Heart right ventricle (tissue), 16 donors: ENCODE results near the gene PCGF1. TPM values are rescaled to one million over a fixed set of nuclear protein-coding genes. Genes with fewer than 3 reads are reported as not detected.

ENCODE experiments used
- ATAC-seq, 8 donors: fragments of 200-7000 bp; cut with Tn5 transposase; one replicate each; pipeline ENCODE4 v1.9.1; 2020; ENCODE audit warnings: mild to moderate bottlenecking in 8 of 8, moderate library complexity in 8 of 8, moderate number of reproducible peaks in 1 of 8
- DNase-seq, 2 donors: peaks; one replicate each; pipeline ENCODE4 v3.0.0-alpha.2; 2020
- H3K27ac ChIP-seq, 10 donors: fragments of 200-600 bp; sonication (generic) in 2 of 10; one replicate each; pipeline versions ENCODE4 v1.5.0 to v1.8.0; 2020 to 2022; ENCODE audit warnings: mild to moderate bottlenecking in 3 of 10
- H3K27me3 ChIP-seq, 7 donors: fragments of 200-600 bp; one replicate each; pipeline ENCODE4 v1.8.0; 2021 to 2022; ENCODE audit warnings: mild to moderate bottlenecking in 2 of 7
- H3K36me3 ChIP-seq, 9 donors: fragments of 200-600 bp; sonication (generic) in 1 of 9; one replicate each; pipeline versions ENCODE4 v1.5.0 to v1.8.0; 2020 to 2022; ENCODE audit warnings: mild to moderate bottlenecking in 2 of 9
- H3K4me1 ChIP-seq, 9 donors: fragments of 200-600 bp; sonication (generic) in 1 of 9; one replicate each; pipeline versions ENCODE4 v1.5.0 to v1.8.0; 2020 to 2022; ENCODE audit warnings: mild to moderate bottlenecking in 4 of 9
- H3K4me3 ChIP-seq, 10 donors: fragments of 200-600 bp; sonication (generic) in 2 of 10; one replicate each; pipeline versions ENCODE4 v1.5.0 to v1.8.0; 2020 to 2022; ENCODE audit warnings: mild to moderate bottlenecking in 7 of 10, moderate library complexity in 2 of 10
- H3K9me3 ChIP-seq, 11 donors: fragments of 200-600 bp in 10 of 11; sonication (generic) in 2 of 11; one replicate each; pipeline versions ENCODE4 v1.5.0 to v1.8.0; 2013 to 2022; ENCODE audit warnings: mild to moderate bottlenecking in 2 of 11, control low read depth in 1 of 11, moderate library complexity in 1 of 11
- WGBS, 2 donors: extraction: QIAGEN DNeasy Blood & Tissue Kit; methylation state at CpG; one replicate each; pipeline ENCODE4 v1.1.7; 2013; ENCODE audit warnings: inconsistent platforms in 1 of 2; 5-methylcytosine and 5-hydroxymethylcytosine counted together
- intact Hi-C, 10 donors: fragments of 100-400 bp; cut with DNase I; formaldehyde crosslinking; loops; one replicate each; pipeline versions ENCODE4 v1.11.1 to v1.14.2; 2022
- polyA plus RNA-seq, 2 donors: library from polyadenylated mRNA; stranded (reverse); fragments of 200-250 nt; gene quantifications; one replicate each; pipeline ENCODE4 v1.2.3, GENCODE V29; 2013
- total RNA-seq, 10 donors: library from RNA; stranded (reverse); fragmentation: NEBNext Ultra II Directional in 3 of 10; extraction: Animal tissue kit (Norgen Biotek cat#: 25700) in 3 of 10; gene quantifications; one replicate each; pipeline versions ENCODE4 v1.2.1 to v1.2.4, GENCODE V29; 2021 to 2023
- TF ChIP-seq, protein P1 (sequence below), 9 donors: fragments of 200-600 bp; sonication (generic) in 2 of 9; IDR thresholded peaks; one replicate each; pipeline versions ENCODE4 v1.5.0 to v1.8.0; 2021 to 2022; ENCODE audit warnings: antibody characterized with exemption in 9 of 9, mild to moderate bottlenecking in 5 of 9, moderate library complexity in 1 of 9
- donor health status: Arrhythmogenic right ventricular cardiomyopathy.
- donor health status: ischemic (EF 13 %, LVEDD 7.1; RV severe dilation, severe dysfunction).
- donor health status: healthy with polysubstance abuse.
- donor health status: DM: no; HTN: yes; CAD: no.
- donor health status: DM: no; HTN: no; CAD: no.
- donor health status: ischemic (EF 25% LVEDD 6.9; RV normal size, moderate dysfunction).
- donor health status: ischemic (EF 25% LVEDD 5.7; RV mildly dilated, moderate dysfunction).
- donor health status: healthy.
- donor health status: DM: yes; HTN: yes; CAD: no.
- donor health status: Ischemic cardiomyopathy.
- donor health status: ischemic (EF 35%, LVEDD 5.7; RV mildly dilated, moderate dysfunction).
- donor health status: nonischemic (EF 11% LVEDD 7.7; RV severe dilation, severe dysfunction).
- donor health status: DM: yes; HTN: yes; CAD: no.
- donor health status: PGD.
- donor health status: ischemic (EF 29% LVEDD 5.4; RV normal size, mild dysfunction).
- donor health status: nonischemic (EF 23%, LVEDD 6.1; RV moderate dilation, normal function).

Gene PCGF1
- total and polyA plus RNA-seq, 12 donors, result 10.7 to 27.7 (median 16.0) TPM

DNA sequence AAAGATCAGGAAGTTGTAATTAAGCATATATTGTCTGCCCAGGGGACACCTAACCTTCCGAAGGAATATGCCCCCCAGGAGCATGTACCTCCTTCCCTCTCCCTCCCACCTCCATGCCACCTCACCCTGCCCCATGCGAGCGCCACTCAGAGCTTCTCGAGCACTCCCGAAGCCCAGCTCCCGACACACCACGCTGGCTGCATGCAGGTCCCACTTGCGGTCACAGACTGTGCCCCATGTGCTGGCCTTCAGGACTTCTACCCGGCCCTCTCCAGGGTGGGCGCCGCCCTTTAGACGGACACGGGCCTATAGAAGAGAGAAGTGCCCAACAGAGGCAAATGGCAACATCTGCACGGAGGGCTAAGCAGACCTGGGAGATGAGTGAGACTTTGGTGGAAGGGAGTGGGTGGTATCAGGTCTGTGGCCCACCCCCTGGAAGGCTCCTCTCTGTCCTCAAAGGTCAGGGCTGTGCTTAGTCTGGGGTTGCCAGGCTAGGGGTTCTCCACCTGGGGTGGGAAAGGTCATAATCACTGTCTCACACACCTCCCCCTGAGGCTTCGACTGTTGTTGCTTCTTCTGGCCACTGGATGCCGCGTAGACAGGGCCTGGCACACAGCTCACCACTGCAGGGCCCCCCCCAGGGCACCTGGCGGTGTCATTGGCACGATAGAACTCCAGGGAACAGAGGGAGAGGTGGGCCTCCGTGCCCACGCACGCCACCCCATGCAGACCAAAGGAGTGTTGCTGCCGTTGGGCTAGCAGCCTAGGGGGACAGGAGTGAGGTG, 28.9 kb upstream of the PCGF1 start:
- no peak for ATAC-seq
- intact Hi-C loops, result no loop called here
- H3K27ac ChIP-seq, result no peak overlapping the region
- TF ChIP-seq, protein P1, sequence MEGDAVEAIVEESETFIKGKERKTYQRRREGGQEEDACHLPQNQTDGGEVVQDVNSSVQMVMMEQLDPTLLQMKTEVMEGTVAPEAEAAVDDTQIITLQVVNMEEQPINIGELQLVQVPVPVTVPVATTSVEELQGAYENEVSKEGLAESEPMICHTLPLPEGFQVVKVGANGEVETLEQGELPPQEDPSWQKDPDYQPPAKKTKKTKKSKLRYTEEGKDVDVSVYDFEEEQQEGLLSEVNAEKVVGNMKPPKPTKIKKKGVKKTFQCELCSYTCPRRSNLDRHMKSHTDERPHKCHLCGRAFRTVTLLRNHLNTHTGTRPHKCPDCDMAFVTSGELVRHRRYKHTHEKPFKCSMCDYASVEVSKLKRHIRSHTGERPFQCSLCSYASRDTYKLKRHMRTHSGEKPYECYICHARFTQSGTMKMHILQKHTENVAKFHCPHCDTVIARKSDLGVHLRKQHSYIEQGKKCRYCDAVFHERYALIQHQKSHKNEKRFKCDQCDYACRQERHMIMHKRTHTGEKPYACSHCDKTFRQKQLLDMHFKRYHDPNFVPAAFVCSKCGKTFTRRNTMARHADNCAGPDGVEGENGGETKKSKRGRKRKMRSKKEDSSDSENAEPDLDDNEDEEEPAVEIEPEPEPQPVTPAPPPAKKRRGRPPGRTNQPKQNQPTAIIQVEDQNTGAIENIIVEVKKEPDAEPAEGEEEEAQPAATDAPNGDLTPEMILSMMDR (IDR thresholded peaks at IDR 0.05), result no peak
- no peaks in the 10 kb centered on the region for H3K27me3 ChIP-seq
- WGBS, 2 donors, result 89 to 91% methylated on average over 23 of the region's 23 CpGs
- peaks cover 0 to 41% (median 12%) of the 10 kb centered on the region in 9 donors for H3K36me3 ChIP-seq
- peaks cover 6 to 26% (median 9%) of the 10 kb centered on the region in 9 donors for H3K4me1 ChIP-seq
- H3K9me3 ChIP-seq, result no peaks in the 10 kb centered on the region
- H3K4me3 ChIP-seq, result no peak overlapping the region
- DNase-seq, result no peak

DNA sequence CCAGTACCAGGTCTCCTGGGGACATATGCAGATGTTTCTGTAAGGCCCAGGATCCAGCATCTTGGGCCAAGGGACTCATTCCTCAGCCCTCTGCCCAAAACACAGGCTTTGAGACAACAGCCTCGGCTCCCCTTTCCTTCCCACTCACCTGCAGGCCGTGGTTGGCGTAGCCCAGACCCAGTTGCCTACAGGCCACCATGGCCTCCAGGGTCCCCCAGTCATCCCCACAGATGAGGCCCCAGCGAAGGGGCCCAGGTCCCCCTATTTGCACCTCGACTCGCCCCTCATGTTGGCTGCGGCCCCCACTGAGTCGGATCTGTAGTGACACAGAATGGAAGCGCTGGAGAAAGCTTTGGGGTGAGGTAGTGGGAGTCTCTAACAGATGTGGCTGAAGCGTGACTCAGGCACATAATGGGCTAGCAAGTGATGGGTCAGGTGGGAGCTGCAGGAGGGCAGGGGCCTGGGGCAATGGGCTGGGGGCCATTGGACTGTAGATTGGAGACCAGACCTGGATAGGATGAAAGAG, 28.0 kb upstream of the PCGF1 start:
- no peak overlapping the region for H3K4me3 ChIP-seq
- peaks cover 0 to 44% (median 12%) of the 10 kb centered on the region in 9 donors for H3K36me3 ChIP-seq
- H3K9me3 ChIP-seq, result no peaks in the 10 kb centered on the region
- no peak overlapping the region for H3K27ac ChIP-seq
- WGBS, 2 donors, result 93 to 94% methylated on average over 10 of the region's 10 CpGs
- H3K4me1 ChIP-seq, result peaks cover 11 to 28% (median 17%) of the 10 kb centered on the region in 9 donors
- intact Hi-C loops, result no loop called here
- TF ChIP-seq, protein P1 (IDR thresholded peaks at IDR 0.05), result no peak
- DNase-seq, result no peak
- ATAC-seq, result no peak
- no peaks in the 10 kb centered on the region for H3K27me3 ChIP-seq

DNA sequence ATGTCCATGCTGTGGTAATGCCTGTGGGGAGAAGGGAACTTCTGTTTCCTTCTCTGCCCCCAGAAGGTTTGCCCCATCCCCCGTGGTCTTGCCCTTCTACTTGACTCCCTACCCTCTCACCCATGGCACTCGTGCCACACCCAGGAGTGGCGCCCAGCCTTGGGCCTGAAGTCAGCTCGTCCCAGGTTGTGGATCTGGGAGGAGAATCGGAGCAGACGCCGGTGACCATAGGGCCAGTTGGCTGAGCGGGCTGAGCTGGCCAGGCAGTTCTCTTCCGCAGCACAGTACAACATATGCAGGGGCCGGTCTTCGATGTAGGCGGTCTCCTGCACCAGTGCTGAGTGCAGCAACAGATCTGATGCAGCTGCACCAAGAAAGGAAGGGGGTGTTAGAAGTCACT, 26.9 kb upstream of the PCGF1 start:
- no peaks in the 10 kb centered on the region for H3K9me3 ChIP-seq
- intact Hi-C loops, result loop anchor here in 2 of 10 donors (5.0 kb wide), 2 partner anchors 52 to 53 kb away; partner anchors contain the start of genes CCDC142 (in 1 of the 2) and TTC31 (in 1 of the 2)

DNA sequence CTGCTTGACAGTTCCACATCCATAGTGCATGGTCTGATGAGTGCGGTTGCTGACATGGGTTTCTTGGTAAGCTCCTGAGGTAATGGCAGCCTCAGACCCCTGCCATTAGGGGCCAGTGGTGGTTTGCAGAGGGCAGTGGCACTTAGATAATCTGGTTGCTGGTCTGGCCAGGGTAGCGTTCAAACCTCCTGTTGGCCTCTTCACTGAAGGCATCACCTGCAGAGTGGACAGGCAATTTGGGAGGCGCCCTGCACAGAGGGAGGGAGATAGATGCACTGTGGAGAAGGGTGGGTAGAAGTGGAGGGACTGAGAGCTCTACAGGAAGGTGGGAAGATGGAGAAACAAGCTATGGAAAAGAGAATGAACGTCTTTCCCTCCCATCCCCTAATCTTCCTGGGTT, 26.0 kb upstream of the PCGF1 start:
- H3K36me3 ChIP-seq, result peaks cover 0 to 45% (median 12%) of the 10 kb centered on the region in 9 donors
- WGBS, 2 donors, result 84 to 85% methylated on average over 4 of the region's 4 CpGs
- no peak for ATAC-seq

More for the DNA sequence above, 26.9 kb upstream of the PCGF1 start:
- TF ChIP-seq, protein P1 (IDR thresholded peaks at IDR 0.05), result no peak
- DNase-seq, result no peak
- ATAC-seq, result no peak
- Histone ChIP-seq H3K4me1 (peaks cover 7 to 20% (median 17%) of the 10 kb centered on the region in 9 donors), H3K27me3 (no peaks in the 10 kb centered on the region), H3K36me3 (peaks cover 0 to 44% (median 12%) of the 10 kb centered on the region in 9 donors), H3K4me3 (no peak overlapping the region), H3K27ac (no peak overlapping the region)
- 83 to 87% methylated on average over 12 of the region's 12 CpGs for WGBS, 2 donors

More for the DNA sequence above, 26.0 kb upstream of the PCGF1 start:
- TF ChIP-seq, protein P1 (IDR thresholded peaks at IDR 0.05), result no peak
- Histone ChIP-seq H3K4me1 (peaks cover 10 to 27% (median 23%) of the 10 kb centered on the region in 9 donors), H3K4me3 (no peak overlapping the region), H3K27ac (no peak overlapping the region), H3K9me3 (no peaks in the 10 kb centered on the region), H3K27me3 (no peaks in the 10 kb centered on the region)
- no peak for DNase-seq
- intact Hi-C loops, result loop anchor here in 2 of 10 donors (5.0 kb wide), 2 partner anchors 51 to 54 kb away; partner anchors contain the start of genes CCDC142 (in 1 of the 2) and TTC31 (in 1 of the 2)
